Hematopoietic multipotent progenitor cell treated with erythropoietin and hydrocortisone succinate and interleukin-3 and kit ligand, for 15 days (in vitro differentiated cells): ENCODE measurements around the gene PSD2.
"Not testable (repeated sequence)": the region's sequence is repeated elsewhere in the genome, so short reads cannot be mapped to it uniquely, and the experiment has no call there.

ENCODE experiments used
- DNase-seq: peaks from one replicate; pipeline ENCODE4 v3.0.0-alpha.2; 2015; ENCODE audit warnings: low spot score

PSD2 gene

DNA sequence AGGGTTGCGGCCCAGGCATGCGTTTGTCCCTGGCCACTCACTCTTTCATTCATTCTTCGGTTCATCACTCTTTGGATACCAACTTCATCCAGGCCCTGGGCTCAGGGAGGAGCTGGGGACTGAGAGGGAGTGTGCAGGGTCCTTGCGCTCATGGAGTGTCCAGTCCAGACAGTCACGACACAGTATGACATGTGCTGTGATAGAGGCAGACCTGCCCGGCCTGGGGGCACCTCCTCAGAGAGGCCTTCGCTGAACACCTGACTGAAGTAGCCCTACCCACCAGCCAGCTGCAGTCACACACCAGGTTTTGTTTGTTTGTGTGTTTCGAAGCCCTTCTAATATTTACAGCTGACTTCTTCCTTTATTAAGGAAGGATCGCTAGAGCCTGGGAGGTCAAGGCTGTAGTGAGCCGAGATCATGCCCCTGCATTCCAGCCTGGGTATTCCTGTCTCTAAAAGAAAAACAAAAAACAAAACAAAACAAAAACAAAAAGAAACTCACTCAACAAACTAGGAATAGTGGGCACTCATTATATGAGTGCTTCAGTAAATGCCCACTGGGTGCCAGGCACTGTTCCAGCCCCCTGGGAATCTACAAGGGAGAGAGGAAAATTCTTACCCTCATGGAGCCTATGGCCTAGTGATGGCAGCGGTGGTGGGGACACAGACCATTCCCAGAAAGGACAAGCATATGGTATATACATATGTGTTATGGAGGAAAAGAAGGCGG lies 6.3 kb upstream of the PSD2 start:
- DNase-seq = no peak

- no peak for DNase-seq
Measured at GRCh38 chr5:139789845-139790189, 5.8 kb upstream of the PSD2 start.

DNA sequence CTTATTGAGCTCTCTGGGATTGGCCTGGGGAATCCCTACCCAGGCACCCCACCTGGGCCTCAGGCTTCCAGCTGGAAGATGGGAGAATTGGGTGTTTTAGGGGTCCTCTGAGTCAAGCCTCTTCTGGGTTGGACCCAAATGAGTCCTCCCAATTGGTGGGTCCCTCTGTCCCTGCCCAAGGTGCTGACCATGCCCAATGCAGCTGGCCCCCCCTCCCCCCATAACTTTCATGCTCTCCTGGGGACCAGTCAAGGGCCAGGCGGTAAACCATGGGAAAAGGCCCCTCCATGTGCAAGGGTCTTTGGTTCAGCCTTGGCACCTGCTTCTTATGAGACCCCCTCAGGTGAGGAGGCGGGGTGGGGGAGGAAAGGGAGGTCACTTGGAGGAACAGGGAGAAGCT lies 3.4 kb upstream of the PSD2 start:
- no peak for DNase-seq

- DNase-seq = not testable (repeated sequence)
Measured at GRCh38 chr5:139792655-139793054, 3.0 kb upstream of the PSD2 start.

GRCh38 chr5:139794067-139794846 lies 1.4 kb upstream of the PSD2 start:
- DNase-seq = no peak

- DNase-seq = no peak
Measured at GRCh38 chr5:139796061-139796806, 626 bp downstream of the PSD2 start.

DNA sequence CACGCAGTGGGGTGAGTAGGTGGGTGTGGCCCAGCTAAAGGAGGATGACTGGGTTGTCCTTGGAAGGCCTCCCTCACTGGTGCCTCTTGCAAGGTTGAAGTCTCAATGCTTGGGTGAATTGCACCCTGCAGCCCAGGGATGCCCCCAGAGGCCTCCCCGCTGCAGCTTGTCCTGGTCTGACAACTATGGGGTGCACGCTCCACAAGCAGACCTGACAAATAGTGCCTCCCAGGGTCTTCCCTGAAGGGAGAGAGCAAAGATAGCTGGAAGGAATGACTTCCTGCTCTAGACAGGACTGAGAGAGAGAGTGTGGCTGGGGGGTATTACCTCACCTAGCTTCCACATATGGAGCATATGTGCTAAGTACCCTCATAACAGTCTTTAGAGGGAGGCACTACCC lies 1.7 kb downstream of the PSD2 start:
- no peak for DNase-seq

- DNase-seq = no peak
Measured at GRCh38 chr5:139797856-139798510, 2.4 kb downstream of the PSD2 start.

DNA sequence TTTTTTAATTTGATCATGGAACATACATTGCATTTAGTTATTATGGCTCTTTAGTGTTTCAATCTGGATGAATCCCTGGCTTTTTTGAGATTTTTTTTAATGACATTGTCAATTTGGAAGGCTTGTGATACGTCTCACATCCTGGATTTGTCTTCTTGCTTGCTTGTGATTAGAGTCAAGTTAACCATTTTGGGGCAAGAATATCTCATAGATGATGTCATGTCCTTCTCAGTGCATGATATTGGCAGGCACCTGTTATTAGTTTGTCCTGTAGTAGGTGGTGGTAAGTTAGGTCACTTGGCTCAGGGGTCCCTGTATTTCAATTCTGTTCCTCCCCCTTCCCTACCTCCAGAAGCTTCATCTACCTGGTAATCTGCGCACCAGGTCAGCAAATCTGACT lies 3.3 kb downstream of the PSD2 start:
- no peak for DNase-seq

GRCh38 chr5:139799359-139799758 lies 3.8 kb downstream of the PSD2 start:
- no peak for DNase-seq

DNA sequence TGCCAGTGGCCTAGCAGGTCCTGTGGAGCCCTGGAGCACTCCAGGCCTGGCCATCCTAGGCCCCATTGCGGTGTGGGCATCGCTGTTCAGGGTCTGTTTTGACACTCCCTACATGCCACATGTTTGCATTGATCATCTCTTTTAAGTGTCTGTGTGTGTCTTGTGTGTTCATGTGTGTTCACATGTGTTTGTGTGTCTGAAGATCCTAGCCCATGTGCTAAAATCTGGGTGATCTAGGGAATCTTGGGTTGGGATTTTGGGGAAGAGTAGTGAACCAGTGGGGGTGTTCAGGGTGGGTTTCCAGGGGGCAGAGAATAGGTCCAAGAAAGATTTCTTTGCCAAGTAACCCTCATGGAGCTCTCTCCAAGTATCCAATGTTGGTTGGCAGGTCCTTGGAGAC lies 8.4 kb downstream of the PSD2 start:
- DNase-seq = no peak

DNA sequence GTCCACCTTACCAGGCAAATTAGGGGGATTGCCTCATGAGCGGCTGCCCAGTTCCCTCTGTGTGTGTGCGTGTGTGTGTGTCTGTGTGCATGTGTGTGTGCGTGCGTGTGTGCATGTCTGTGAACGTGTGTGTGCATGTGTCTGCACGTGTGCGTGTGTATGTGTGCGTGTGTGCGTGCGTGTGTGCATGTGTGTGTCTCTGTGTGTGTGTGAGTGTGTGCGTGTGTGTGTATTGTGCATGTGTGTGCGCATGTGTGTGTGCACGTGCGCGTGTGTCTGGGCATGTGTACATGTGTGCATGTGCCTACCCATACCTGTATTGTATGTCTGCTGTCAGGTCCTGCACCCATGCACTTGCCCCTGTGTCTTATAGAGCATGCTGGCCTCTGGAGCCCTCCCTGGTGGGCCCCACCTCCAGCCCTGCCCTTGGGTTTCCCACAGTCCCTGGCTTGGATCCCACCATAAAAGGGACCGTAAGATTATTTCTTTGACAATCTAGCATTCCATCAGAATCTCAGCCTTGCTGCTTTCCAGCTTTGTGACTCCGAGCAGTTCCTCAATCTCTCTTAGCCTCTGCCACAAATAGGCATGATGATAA lies 9.3 kb downstream of the PSD2 start:
- no peak for DNase-seq

DNA sequence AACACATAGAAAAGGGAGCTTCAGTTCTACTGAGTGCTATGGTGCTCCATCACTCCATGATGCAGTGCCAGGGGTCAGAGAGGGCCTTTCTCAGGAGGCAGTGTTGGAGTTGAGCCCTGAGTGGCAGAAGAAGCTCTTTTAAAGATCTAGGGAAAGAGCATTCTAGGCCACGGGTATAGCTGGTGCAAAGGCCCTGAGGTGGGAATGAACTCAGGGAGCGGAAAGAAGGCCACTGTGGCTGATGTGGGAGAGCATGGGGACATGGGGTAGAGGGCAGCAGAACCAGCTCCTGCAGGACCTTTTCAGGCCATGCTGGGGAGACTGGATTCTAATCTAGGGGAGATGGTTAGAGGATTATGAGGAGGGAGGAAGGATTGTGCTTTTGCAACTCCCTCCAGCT lies 9.9 kb downstream of the PSD2 start:
- no peak for DNase-seq

- no peak for DNase-seq
Measured at GRCh38 chr5:139806111-139806510, 10.5 kb downstream of the PSD2 start.

DNA sequence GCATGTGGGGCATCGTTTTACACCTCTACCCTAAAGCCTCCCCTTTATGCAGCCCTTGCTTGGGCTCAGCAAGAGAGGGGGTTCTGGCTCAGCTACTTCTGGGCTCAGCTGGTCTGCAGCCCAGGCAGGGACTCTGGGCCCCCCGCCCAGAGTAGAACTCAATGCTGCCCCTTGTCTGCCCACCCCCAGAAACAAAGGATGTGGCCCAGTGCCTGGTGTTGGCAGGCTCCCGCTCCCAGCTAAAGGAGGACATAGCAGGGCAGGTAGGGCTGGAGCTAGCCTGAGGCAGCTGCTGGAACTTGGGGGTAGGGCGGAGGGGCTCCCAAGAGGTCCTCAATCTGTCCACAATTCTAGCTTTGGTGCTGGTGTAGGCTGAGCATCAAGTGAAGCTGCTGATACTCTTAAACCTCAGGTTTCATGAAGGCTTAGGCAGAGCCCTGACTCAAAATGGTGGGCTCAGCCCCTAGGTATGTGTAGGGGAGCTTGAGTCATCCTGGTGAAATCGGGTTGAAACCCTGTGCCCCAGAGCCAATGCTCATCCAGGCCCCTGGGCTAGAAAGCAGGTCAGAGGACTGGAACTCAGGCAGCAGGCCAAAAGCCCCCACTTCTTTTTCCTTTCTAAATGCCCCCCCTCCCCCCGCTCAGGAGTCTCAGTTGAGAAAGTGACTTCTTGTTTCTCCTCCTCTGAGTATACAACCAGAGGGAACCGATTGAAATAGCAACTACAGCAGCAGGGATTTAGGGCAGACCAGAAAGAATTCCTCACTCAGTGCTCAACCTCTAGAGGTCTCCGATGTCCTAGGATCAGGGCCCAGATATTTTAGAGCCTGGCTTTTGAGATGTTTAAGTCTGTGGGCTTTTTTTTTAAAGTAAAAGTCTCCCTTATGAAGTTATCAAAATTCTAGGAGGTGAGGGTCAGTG lies 11.4 kb downstream of the PSD2 start:
- no peak for DNase-seq

DNA sequence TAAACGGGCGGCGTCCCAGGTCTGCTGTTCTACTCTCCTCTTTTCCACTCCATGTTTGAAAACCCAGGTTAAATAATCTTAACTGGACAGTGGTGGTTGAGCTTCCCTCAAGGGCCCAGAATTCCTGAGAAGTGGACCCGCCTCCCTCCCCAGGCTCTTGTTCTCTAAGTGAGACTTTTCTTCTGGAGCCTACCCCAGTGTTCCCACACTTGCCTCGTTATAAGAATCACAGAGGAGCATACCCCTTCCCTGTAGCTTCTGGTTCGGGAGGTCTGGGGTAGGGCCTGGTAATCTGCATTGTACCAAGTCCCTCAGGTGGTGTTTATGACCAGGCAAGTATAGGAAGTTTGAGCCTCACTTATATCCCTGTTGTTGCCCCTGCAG lies 12.0 kb downstream of the PSD2 start:
- no peak for DNase-seq

DNA sequence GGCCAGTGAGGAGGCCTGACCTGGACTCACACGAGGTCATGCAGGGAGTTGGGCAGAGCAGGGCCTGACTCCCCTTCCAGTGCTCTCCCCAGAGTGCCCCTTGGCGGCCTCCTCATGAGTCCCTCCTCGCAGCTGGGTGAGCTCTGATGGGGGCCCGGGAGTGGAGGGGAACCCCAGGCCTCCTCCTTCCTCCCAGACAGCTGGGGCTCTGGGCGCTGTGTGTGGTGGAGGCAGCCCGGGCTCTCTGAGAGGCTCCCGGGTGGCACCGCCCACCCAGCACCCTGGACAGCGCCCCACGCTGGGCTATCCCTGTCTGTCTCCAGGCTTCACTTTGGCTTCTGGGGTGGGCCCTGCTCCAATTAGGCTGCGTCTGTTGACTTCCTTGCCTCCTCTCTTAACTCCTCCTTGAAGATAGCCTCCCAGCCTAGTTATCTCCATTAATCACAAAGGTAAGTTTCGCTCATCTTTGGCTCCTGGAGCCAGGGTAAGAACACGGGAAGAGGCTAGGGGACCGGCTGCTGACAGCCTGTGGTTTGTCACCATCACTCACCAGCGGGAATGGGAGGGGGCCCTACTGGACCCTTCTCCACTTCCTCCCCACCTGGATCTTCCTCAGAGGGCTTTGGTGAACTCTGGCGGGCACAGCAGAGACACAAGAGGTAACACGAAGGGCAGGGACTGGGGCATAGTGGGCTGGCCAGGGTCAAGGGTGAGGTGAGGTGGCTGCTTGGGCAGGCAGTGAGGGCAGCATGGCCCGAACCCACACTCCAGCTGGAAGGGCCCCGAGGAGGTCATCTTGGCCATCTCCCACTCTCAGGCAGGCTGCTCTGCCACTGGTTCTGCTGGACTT lies 13.1 kb downstream of the PSD2 start:
- no peak for DNase-seq

- no peak for DNase-seq
Measured at GRCh38 chr5:139809331-139809810, 13.8 kb downstream of the PSD2 start.

DNA sequence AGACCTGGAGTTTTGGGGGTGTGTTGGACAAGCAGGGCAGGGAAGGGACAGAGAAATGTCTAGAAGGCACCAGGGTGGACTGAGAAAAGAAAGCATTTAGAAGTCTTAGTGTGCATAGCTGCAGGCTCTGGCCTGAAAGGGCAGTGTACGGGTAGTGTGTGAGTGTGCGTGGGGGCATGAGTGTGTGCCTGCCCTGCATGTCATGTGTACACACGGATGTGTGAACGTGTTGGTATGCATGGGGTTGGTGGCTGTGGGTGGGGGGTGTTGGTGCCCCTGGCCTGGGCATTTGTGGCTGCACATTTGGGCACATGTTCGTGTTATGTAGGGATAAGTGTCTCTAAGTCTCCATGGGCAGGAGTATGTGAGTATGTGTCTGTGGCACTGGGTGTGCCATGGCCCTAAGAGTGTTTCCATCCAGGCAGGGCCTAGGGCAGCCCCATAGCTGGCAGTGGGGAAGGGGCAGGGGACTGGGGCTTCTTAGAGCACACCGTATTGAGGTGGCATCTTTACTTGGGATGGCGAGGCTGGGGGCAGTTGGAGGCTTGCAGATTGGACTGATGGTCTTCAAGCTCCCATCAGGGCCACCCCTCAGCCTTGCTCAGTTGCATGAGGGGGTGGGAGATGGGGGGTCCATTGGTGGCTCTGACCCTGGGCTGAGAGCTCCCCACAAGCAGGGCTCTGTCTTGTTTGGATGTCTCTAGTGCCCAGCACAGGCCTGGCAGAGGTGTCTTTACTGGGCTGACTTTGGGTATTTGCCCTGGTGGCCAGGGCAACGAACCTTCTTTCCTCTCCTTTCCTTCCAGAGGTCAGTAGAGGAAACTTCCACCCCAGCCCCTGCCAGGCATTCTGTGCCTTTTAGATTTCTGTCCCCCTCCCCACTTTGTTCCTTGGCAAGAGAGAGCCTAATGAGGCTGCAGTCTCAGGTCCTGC lies 15.0 kb downstream of the PSD2 start:
- DNase-seq = no peak
